ENCODE measurements around the gene PRSS53.

DNA sequence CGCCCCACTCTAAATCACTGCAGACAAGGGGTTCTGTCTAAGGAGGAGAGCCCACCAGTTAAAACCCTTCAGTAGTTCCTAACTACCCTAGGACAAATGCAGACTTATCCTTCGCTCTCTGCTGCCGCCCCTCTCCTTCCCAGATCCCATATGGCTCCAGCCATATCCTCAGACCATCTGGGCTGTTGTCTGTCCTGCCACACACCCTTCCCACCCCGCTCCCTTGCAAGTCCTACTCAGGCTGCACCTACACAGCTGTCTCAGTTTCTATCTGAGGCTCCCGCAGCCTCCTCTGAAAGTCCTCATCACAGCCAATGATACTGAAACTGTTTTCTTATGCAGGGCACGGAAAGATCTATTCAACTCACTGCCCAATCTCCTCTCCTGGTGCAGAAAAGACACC lies 18.7 kb upstream of the PRSS53 start:
- TF ChIP-seq, protein P1, sequence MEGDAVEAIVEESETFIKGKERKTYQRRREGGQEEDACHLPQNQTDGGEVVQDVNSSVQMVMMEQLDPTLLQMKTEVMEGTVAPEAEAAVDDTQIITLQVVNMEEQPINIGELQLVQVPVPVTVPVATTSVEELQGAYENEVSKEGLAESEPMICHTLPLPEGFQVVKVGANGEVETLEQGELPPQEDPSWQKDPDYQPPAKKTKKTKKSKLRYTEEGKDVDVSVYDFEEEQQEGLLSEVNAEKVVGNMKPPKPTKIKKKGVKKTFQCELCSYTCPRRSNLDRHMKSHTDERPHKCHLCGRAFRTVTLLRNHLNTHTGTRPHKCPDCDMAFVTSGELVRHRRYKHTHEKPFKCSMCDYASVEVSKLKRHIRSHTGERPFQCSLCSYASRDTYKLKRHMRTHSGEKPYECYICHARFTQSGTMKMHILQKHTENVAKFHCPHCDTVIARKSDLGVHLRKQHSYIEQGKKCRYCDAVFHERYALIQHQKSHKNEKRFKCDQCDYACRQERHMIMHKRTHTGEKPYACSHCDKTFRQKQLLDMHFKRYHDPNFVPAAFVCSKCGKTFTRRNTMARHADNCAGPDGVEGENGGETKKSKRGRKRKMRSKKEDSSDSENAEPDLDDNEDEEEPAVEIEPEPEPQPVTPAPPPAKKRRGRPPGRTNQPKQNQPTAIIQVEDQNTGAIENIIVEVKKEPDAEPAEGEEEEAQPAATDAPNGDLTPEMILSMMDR (conservative IDR thresholded peaks at IDR 0.05; ENCODE audit: low read depth in 2 of 2), result no peak
- TF ChIP-seq EZH2 (IDR thresholded peaks at IDR 0.05; ENCODE audit: low read depth, unreplicated experiment), result no peak
- no peak for TF ChIP-seq NANOG (IDR thresholded peaks at IDR 0.05; ENCODE audit: borderline replicate concordance)
- TF ChIP-seq STAT1 (IDR thresholded peaks at IDR 0.05; ENCODE audit: unreplicated experiment), result no peak
- TF ChIP-seq POLR2AphosphoS5 (IDR thresholded peaks at IDR 0.05; ENCODE audit: low read depth), result no peak
- no peak for TF ChIP-seq REST (IDR thresholded peaks at IDR 0.05; ENCODE audit: unreplicated experiment)
- TF ChIP-seq CREB1 (CRISPR knock-in tag; IDR thresholded peaks at IDR 0.05; ENCODE audit: low read depth), result no peak
- no peak for TF ChIP-seq EZH2phosphoT487 (IDR thresholded peaks at IDR 0.05; ENCODE audit: unreplicated experiment)
